SK-N-SH treated with all-trans-retinoic acid at 6 μM for 48 hours (cell line): ENCODE results near the gene SLC7A1.

Experiments used
- ATAC-seq: fragments of 200-7000 bp; cut with Tn5 transposase; 3 replicates; pipeline ENCODE4 v1.9.1; 2020; ENCODE audit warnings: mild to moderate bottlenecking, moderate library complexity
- ARNTL ChIP-seq: fragments of 450-650 bp; formaldehyde crosslinking; IDR thresholded peaks from 2 replicates; pipeline ENCODE4 v1.5.0; 2020; ENCODE audit warnings: low read depth, mild to moderate bottlenecking, moderate library complexity, borderline replicate concordance
- BACH2 ChIP-seq: fragments of 250-450 bp; sonication (Bioruptor Pico); IDR thresholded peaks from 2 replicates; pipeline ENCODE4 v1.9.0; 2021; ENCODE audit warnings: mild to moderate bottlenecking, borderline replicate concordance
- CSDC2 ChIP-seq: fragments of 250-450 bp; sonication (Bioruptor Pico); IDR thresholded peaks from 2 replicates; pipeline ENCODE4 v1.5.0; 2020; ENCODE audit warnings: mild to moderate bottlenecking, moderate library complexity
- ESRRG ChIP-seq: fragments of 250-450 bp; sonication (Bioruptor Pico); IDR thresholded peaks from 2 replicates; pipeline ENCODE4 v1.6.1; 2021; ENCODE audit warnings: mild to moderate bottlenecking
- GLIS3 ChIP-seq: fragments of 250-450 bp; sonication (Bioruptor Pico); IDR thresholded peaks from 2 replicates; pipeline ENCODE4 v1.5.0; 2020; ENCODE audit warnings: mild to moderate bottlenecking, moderate library complexity
- ISL1 ChIP-seq: fragments of 250-450 bp; sonication (Bioruptor Pico); IDR thresholded peaks from 2 replicates; pipeline ENCODE4 v2.1.2; 2022; ENCODE audit warnings: mild to moderate bottlenecking, moderate library complexity
- OSR1 ChIP-seq: fragments of 250-450 bp; sonication (Bioruptor Pico); IDR thresholded peaks from 2 replicates; pipeline ENCODE4 v1.8.0; 2022; ENCODE audit warnings: moderate library complexity, mild to moderate bottlenecking, inconsistent platforms
- POU6F1 ChIP-seq: fragments of 250-450 bp; sonication (Bioruptor Pico); IDR thresholded peaks from 2 replicates; pipeline ENCODE4 v1.8.0; 2021; ENCODE audit warnings: low read depth, mild to moderate bottlenecking, moderate library complexity, borderline replicate concordance
- PPARA ChIP-seq: fragments of 250-450 bp; sonication (Bioruptor Pico); IDR thresholded peaks from 2 replicates; pipeline ENCODE4 v1.5.0; 2020; ENCODE audit warnings: mild to moderate bottlenecking, borderline replicate concordance
- RARB ChIP-seq: fragments of 250-450 bp; sonication (Bioruptor Pico); IDR thresholded peaks from 2 replicates; pipeline ENCODE4 v1.8.0; 2021; ENCODE audit warnings: mild to moderate bottlenecking, moderate library complexity
- SNAI2 ChIP-seq: fragments of 250-450 bp; sonication (Bioruptor Pico); IDR thresholded peaks from 2 replicates; pipeline ENCODE4 v1.5.0; 2020; ENCODE audit warnings: mild to moderate bottlenecking, moderate library complexity
- TOX ChIP-seq: fragments of 250-450 bp; sonication (Bioruptor Pico); IDR thresholded peaks from 2 replicates; pipeline ENCODE4 v1.8.0; 2021; ENCODE audit warnings: mild to moderate bottlenecking, moderate library complexity, borderline replicate concordance
- TSHZ2 ChIP-seq: fragments of 250-450 bp; sonication (Bioruptor Pico); IDR thresholded peaks from 2 replicates; pipeline ENCODE4 v1.5.0; 2020; ENCODE audit warnings: mild to moderate bottlenecking, moderate library complexity
- ZFP3 ChIP-seq: fragments of 250-450 bp; sonication (Bioruptor Pico); IDR thresholded peaks from 2 replicates; pipeline ENCODE4 v1.5.0; 2020; ENCODE audit warnings: mild to moderate bottlenecking, moderate library complexity
- ZFP30 ChIP-seq: fragments of 450-650 bp; formaldehyde crosslinking; IDR thresholded peaks from 2 replicates; pipeline ENCODE4 v1.5.0; 2022; ENCODE audit warnings: mild to moderate bottlenecking, moderate library complexity
- ZNF565 ChIP-seq: fragments of 450-650 bp; formaldehyde crosslinking; conservative IDR thresholded peaks from 2 replicates; pipeline ENCODE4 v1.5.0; 2020; ENCODE audit warnings: low read depth, mild to moderate bottlenecking, moderate library complexity
- ZNF70 ChIP-seq: fragments of 450-650 bp; formaldehyde crosslinking; IDR thresholded peaks from 2 replicates; pipeline ENCODE4 v1.5.0; 2020; ENCODE audit warnings: mild to moderate bottlenecking, moderate library complexity
- TF ChIP-seq, protein P1 (sequence below): fragments of 250-450 bp; sonication (Bioruptor Pico); IDR thresholded peaks from 2 replicates; pipeline ENCODE4 v1.8.0; 2020; ENCODE audit warnings: mild to moderate bottlenecking, moderate library complexity, borderline replicate concordance
- TF ChIP-seq, protein P2 (sequence below): fragments of 250-450 bp; sonication (Bioruptor Pico); IDR thresholded peaks from 2 replicates; pipeline ENCODE4 v1.5.1; 2020; ENCODE audit warnings: low read depth, mild to moderate bottlenecking, moderate library complexity

Gene SLC7A1

GRCh38 chr13:29532116-29532515 is 63.4 kb downstream of the SLC7A1 start:
- no peak for ATAC-seq
- TF ChIP-seq PPARA (CRISPR knock-in tag) (no peak), ESRRG (CRISPR knock-in tag) (no peak), ARNTL (CRISPR knock-in tag) (no peak)

DNA sequence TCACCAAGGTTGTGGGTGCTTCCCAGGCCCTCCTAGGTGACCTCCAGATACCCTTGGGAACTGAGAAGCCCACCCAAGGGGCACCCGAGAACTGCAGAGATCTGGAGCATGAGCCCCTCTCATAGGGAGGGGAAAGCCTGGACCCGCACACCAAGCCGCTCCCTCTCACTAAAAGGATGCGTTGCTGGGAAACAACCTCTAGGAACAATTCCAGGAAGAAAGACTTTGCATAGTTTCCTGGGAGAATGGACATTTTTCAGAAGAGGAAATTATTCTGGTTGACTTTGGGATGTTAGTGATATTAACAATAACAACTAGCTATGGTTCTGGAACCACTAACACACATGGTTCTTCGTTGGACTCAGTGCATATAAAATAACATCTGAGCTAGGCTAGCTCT is 64.6 kb downstream of the SLC7A1 start:
- TF ChIP-seq ARNTL (CRISPR knock-in tag) (no peak), ISL1 (CRISPR knock-in tag) (no peak), ESRRG (CRISPR knock-in tag) (no peak), ZNF565 (no peak), ZFP3 (CRISPR knock-in tag) (no peak), PPARA (CRISPR knock-in tag) (no peak), BACH2 (no peak), ZNF70 (no peak), POU6F1 (CRISPR knock-in tag) (no peak), GLIS3 (CRISPR knock-in tag) (no peak)
- TF ChIP-seq, protein P1, sequence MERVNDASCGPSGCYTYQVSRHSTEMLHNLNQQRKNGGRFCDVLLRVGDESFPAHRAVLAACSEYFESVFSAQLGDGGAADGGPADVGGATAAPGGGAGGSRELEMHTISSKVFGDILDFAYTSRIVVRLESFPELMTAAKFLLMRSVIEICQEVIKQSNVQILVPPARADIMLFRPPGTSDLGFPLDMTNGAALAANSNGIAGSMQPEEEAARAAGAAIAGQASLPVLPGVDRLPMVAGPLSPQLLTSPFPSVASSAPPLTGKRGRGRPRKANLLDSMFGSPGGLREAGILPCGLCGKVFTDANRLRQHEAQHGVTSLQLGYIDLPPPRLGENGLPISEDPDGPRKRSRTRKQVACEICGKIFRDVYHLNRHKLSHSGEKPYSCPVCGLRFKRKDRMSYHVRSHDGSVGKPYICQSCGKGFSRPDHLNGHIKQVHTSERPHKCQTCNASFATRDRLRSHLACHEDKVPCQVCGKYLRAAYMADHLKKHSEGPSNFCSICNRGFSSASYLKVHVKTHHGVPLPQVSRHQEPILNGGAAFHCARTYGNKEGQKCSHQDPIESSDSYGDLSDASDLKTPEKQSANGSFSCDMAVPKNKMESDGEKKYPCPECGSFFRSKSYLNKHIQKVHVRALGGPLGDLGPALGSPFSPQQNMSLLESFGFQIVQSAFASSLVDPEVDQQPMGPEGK: no peak
- ATAC-seq: no peak

DNA sequence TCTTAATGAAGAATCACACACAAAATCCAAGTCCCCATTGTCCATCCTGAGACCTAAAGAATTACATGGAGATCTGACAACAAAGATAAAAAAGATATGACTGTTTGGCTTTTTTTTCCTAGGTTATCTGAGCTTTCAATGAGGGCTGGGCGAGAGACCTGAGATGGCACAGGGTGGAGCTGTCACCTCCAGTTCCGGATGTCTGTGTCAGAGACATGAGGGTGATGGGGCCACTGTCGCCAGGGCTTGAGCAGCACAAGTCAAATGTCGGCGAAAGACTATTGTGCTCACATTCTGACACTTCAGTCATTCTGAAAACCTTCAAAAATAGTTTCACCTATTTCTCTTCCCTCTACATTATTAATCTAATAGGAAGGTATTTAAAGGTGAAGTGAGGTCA is 65.7 kb downstream of the SLC7A1 start:
- ATAC-seq: no peak
- no peak for TF ChIP-seq ZNF70
- TF ChIP-seq, protein P1: no peak
- no peak for TF ChIP-seq PPARA (CRISPR knock-in tag)
- no peak for TF ChIP-seq ARNTL (CRISPR knock-in tag)
- no peak for TF ChIP-seq SNAI2 (CRISPR knock-in tag)
- TF ChIP-seq CSDC2 (CRISPR knock-in tag): no peak
- no peak for TF ChIP-seq ZNF565
- TF ChIP-seq RARB (CRISPR knock-in tag): no peak
- TF ChIP-seq TSHZ2 (CRISPR knock-in tag): no peak
- TF ChIP-seq ISL1 (CRISPR knock-in tag): no peak
- TF ChIP-seq BACH2: no peak
- no peak for TF ChIP-seq OSR1 (CRISPR knock-in tag)

DNA sequence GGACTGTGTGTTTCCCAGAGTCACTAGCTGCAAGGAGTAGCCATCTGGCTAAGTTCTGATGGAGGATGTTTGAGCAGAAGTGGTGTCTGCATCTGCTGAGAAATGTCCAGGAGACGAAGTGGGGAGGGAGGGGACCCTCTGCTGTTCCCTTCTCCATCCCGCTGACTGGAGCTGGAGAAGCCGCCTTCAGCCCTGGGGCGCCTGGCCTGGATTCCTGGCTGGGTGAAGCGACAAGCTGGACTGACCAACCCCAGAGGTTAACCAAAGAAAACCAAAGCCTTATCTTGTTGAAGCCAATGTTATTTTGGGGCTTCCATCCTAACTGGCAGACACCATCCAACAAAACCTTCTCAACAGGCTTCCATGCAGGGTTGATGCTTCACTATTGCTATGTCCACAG is 67.6 kb downstream of the SLC7A1 start:
- no peak for ATAC-seq
- TF ChIP-seq TSHZ2 (CRISPR knock-in tag): no peak
- no peak for TF ChIP-seq ZNF70
- no peak for TF ChIP-seq ESRRG (CRISPR knock-in tag)
- TF ChIP-seq PPARA (CRISPR knock-in tag): no peak
- no peak for TF ChIP-seq ZFP30 (CRISPR knock-in tag)
- TF ChIP-seq, protein P2, sequence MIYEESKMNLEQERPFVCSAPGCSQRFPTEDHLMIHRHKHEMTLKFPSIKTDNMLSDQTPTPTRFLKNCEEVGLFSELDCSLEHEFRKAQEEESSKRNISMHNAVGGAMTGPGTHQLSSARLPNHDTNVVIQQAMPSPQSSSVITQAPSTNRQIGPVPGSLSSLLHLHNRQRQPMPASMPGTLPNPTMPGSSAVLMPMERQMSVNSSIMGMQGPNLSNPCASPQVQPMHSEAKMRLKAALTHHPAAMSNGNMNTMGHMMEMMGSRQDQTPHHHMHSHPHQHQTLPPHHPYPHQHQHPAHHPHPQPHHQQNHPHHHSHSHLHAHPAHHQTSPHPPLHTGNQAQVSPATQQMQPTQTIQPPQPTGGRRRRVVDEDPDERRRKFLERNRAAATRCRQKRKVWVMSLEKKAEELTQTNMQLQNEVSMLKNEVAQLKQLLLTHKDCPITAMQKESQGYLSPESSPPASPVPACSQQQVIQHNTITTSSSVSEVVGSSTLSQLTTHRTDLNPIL: no peak
- TF ChIP-seq TOX (CRISPR knock-in tag): no peak
- TF ChIP-seq SNAI2 (CRISPR knock-in tag): no peak
- TF ChIP-seq RARB (CRISPR knock-in tag): no peak
- TF ChIP-seq, all 23 proteins: peak for 0
